ENCODE results near the gene MRPL23. TPM values are rescaled to one million over a fixed set of nuclear protein-coding genes. Genes with fewer than 3 reads are reported as not detected.
"Not testable (repeated sequence)": the region's sequence is repeated elsewhere in the genome, so short reads cannot be mapped to it uniquely, and the experiment has no call there.

MRPL23 gene
- total and polyA plus RNA-seq, 2 experiments from 2014 or later: 54.0 to 54.8 TPM

- TF ChIP-seq EZH2phosphoT487 (IDR thresholded peaks at IDR 0.05; ENCODE audit: low read depth, severe bottlenecking, unreplicated experiment) (no peak), CTCF (IDR thresholded peaks at IDR 0.05; ENCODE audit: poor library complexity) (no peak), EZH2 (IDR thresholded peaks at IDR 0.05; ENCODE audit: borderline replicate concordance) (no peak)
- no peaks in the 10 kb centered on the region for H3K36me3 ChIP-seq (replicated peaks; ENCODE audit: insufficient read depth, low read depth)
- H3K27me3 ChIP-seq: no peaks in the 10 kb centered on the region
- no peaks in the 10 kb centered on the region for H3K9me2 ChIP-seq (replicated peaks; ENCODE audit: insufficient read depth)
- H3K4me1 ChIP-seq (ENCODE audit: insufficient read depth): peaks cover 10% of the 10 kb centered on the region
- no peak overlapping the region for H3K4me3 ChIP-seq
- 79% methylated on average over 26 of the region's 27 CpGs for WGBS (ENCODE audit: low lambda C conversion rate, missing lambda C conversion rate)
- H3K79me2 ChIP-seq: no peaks in the 10 kb centered on the region
- no peak for DNase-seq (ENCODE audit: low spot score)
- peak overlapping the region; percentile 15 for H3K4me2 ChIP-seq
- H2AFZ ChIP-seq: no peak overlapping the region
- no peaks in the 10 kb centered on the region for H4K20me1 ChIP-seq (ENCODE audit: insufficient read depth, poor library complexity, severe bottlenecking)
- no peaks in the 10 kb centered on the region for H3K9me3 ChIP-seq (ENCODE audit: low read depth)
- peak overlapping the region; percentile 67 for H3K27ac ChIP-seq
Observed at GRCh38 chr11:1938343-1939005, 8.7 kb upstream of the MRPL23 start.

GRCh38 chr11:1939006-1939625, 8.0 kb upstream of the MRPL23 start:
- Histone ChIP-seq H3K36me3 (replicated peaks; ENCODE audit: insufficient read depth, low read depth) (no peaks in the 10 kb centered on the region), H3K4me1 (ENCODE audit: insufficient read depth) (peaks cover 10% of the 10 kb centered on the region), H3K4me3 (no peak overlapping the region), H4K20me1 (ENCODE audit: insufficient read depth, poor library complexity, severe bottlenecking) (no peaks in the 10 kb centered on the region), H3K9me3 (ENCODE audit: low read depth) (no peaks in the 10 kb centered on the region), H2AFZ (no peak overlapping the region), H3K9me2 (replicated peaks; ENCODE audit: insufficient read depth) (no peaks in the 10 kb centered on the region), H3K27me3 (no peaks in the 10 kb centered on the region), H3K27ac (peak overlapping the region; percentile 67), H3K79me2 (no peaks in the 10 kb centered on the region), H3K4me2 (peak overlapping the region; percentile 15)
- DNase-seq (ENCODE audit: low spot score): no peak
- TF ChIP-seq EZH2 (IDR thresholded peaks at IDR 0.05; ENCODE audit: borderline replicate concordance) (no peak), EZH2phosphoT487 (IDR thresholded peaks at IDR 0.05; ENCODE audit: low read depth, severe bottlenecking, unreplicated experiment) (no peak), CTCF (IDR thresholded peaks at IDR 0.05; ENCODE audit: poor library complexity) (no peak)
- WGBS (ENCODE audit: low lambda C conversion rate, missing lambda C conversion rate): 52% methylated on average over 20 of the region's 23 CpGs

DNA sequence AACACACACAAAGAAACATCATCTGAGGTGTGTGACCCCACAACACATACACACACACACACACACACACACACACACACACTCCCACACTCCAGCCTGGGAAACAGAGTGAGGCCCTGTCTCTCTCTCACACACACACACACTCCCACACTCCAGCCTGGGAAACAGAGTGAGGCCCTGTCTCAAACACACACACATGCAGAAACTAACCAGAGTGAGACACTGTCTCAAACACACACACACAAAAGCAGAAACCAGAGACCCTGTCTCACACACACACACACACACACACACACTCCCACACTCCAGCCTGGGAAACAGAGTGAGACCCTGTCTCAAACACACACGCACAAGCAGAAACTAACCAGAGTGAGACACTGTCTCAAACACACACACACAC, 7.3 kb upstream of the MRPL23 start:
- H3K9me2 ChIP-seq (replicated peaks; ENCODE audit: insufficient read depth); H2AFZ ChIP-seq; H3K27me3 ChIP-seq; H3K4me3 ChIP-seq; H4K20me1 ChIP-seq (ENCODE audit: insufficient read depth, poor library complexity, severe bottlenecking); H3K79me2 ChIP-seq; DNase-seq (ENCODE audit: low spot score); H3K36me3 ChIP-seq (replicated peaks; ENCODE audit: insufficient read depth, low read depth); H3K9me3 ChIP-seq (ENCODE audit: low read depth); H3K4me2 ChIP-seq: not testable (repeated sequence)
- H3K27ac ChIP-seq: peak overlapping the region; percentile 61
- WGBS (ENCODE audit: low lambda C conversion rate, missing lambda C conversion rate): 89% methylated on average over 1 of the region's 1 CpG
- H3K4me1 ChIP-seq (ENCODE audit: insufficient read depth): peaks cover 10% of the 10 kb centered on the region

DNA sequence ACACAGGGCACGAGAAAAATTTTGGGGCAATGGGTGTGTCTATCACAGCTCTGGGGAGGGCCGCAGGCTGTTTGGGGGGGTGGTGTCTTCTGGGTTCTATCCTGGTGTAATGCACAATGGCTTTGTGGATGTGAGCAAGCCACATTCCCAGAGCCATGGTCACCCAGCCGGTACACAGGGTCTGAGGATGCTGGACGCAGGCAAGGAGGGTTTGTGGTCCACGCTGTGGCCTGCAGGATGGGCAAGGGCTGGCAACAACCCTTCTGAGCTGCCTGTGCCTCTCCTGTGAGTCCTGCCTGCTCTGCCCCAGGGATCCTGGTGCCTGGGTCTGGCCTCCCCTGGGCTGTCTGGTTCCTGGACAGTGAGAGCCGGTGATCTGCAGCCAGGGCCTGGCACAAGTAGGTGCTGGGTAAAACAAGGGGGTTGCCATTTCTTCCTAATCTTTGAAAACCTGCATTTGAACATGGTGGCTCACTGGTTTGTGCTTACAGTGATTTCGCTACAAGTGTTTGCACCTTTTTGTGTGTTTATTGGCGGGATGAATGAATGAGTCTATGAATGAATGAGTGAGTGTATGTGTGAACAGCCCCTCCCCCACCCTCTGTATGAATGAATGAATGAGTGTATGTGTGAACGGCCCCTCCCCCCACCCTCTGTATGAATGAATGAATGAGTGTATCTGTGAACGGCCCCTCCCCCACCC, 4.4 kb upstream of the MRPL23 start:
- Histone ChIP-seq H3K79me2 (no peaks in the 10 kb centered on the region), H3K27me3 (no peaks in the 10 kb centered on the region), H3K4me1 (ENCODE audit: insufficient read depth) (peaks cover 10% of the 10 kb centered on the region), H4K20me1 (ENCODE audit: insufficient read depth, poor library complexity, severe bottlenecking) (no peaks in the 10 kb centered on the region), H3K9me2 (replicated peaks; ENCODE audit: insufficient read depth) (no peaks in the 10 kb centered on the region), H3K27ac (no peak overlapping the region), H2AFZ (no peak overlapping the region), H3K4me3 (no peak overlapping the region), H3K9me3 (ENCODE audit: low read depth) (no peaks in the 10 kb centered on the region), H3K4me2 (no peak overlapping the region), H3K36me3 (replicated peaks; ENCODE audit: insufficient read depth, low read depth) (no peaks in the 10 kb centered on the region)
- WGBS (ENCODE audit: low lambda C conversion rate, missing lambda C conversion rate): 95% methylated on average over 10 of the region's 10 CpGs
- no peak for DNase-seq (ENCODE audit: low spot score)
- TF ChIP-seq CTCF (IDR thresholded peaks at IDR 0.05; ENCODE audit: poor library complexity): no peak
- no peak for TF ChIP-seq EZH2 (IDR thresholded peaks at IDR 0.05; ENCODE audit: borderline replicate concordance)
- TF ChIP-seq EZH2phosphoT487 (IDR thresholded peaks at IDR 0.05; ENCODE audit: low read depth, severe bottlenecking, unreplicated experiment): no peak

Measured in hepatocyte (in vitro differentiated cells).